Upper lobe of left lung (tissue), 4 donors: ENCODE data around the gene ACTN1.

ENCODE experiments used
- CTCF ChIP-seq, 6 experiments: fragments of 450-650 bp in 4 of 6; fragments of 200-600 bp in 2 of 6; sonication (generic) in 2 of 6; IDR thresholded peaks; one replicate each; pipeline ENCODE4 v1.5.1; 2016 to 2019; ENCODE audit warnings: antibody characterized with exemption in 6 of 6
- EP300 ChIP-seq, 4 donors: sonication (generic); formaldehyde crosslinking; IDR thresholded peaks; one replicate each; pipeline ENCODE4 v1.5.1; 2017; ENCODE audit warnings: antibody characterized with exemption in 4 of 4, control low read depth in 2 of 4
- POLR2A ChIP-seq, 4 donors: fragments of 450-650 bp; IDR thresholded peaks; one replicate each; pipeline ENCODE4 v1.5.1; 2016 to 2017; ENCODE audit warnings: antibody characterized with exemption in 4 of 4, mild to moderate bottlenecking in 2 of 4
- POLR2AphosphoS5 ChIP-seq, 2 donors: sonication (generic); formaldehyde crosslinking; IDR thresholded peaks; one replicate each; pipeline ENCODE4 v1.5.1; 2017; ENCODE audit warnings: antibody characterized with exemption in 2 of 2

GRCh38 chr14:68986926-68987652 lies 8.0 kb upstream of the ACTN1 start:
- TF ChIP-seq POLR2AphosphoS5 (IDR thresholded peaks at IDR 0.05) (no peak), CTCF (IDR thresholded peaks at IDR 0.05) (no peak), POLR2A (IDR thresholded peaks at IDR 0.05) (no peak), EP300 (IDR thresholded peaks at IDR 0.05) (no peak)
